H1 (cell line): ENCODE results near the gene CTDP1. TPM values are rescaled to one million over a fixed set of nuclear protein-coding genes. Genes with fewer than 3 reads are reported as not detected.

Source experiments
- CEBPB ChIP-seq: IDR thresholded peaks from 2 replicates; pipeline ENCODE4 v1.6.1; 2012; ENCODE audit warnings: low read depth, low read length
- RXRA ChIP-seq: IDR thresholded peaks from 2 replicates; pipeline ENCODE4 v1.6.1; 2011; ENCODE audit warnings: low read depth, mild to moderate bottlenecking, low read length, moderate library complexity; ENCODE audit not compliant: insufficient read depth
- polyA plus RNA-seq, 7 experiments: library from polyadenylated mRNA; depleted of rRNA in 3 of 7; stranded (reverse) in 5 of 7; unstranded in 2 of 7; fragments of >200 nt in 5 of 7; fragments of 200-250 nt in 2 of 7; gene quantifications; 1 replicate in 5 of 7; 2 replicates in 1 of 7; 4 replicates in 1 of 7; pipeline versions ENCODE4 v1.2.1 to v1.2.3, GENCODE V29; 2011 to 2013; ENCODE audit warnings: missing spikeins in 2 of 7, mixed read lengths in 2 of 7
- total RNA-seq: library from RNA; stranded (reverse); fragmentation: NEBNext Ultra II Directional; extraction: Animal tissue kit (Norgen Biotek cat#: 25700); gene quantifications from 2 replicates; pipeline ENCODE4 v1.2.1, GENCODE V29; 2021

Gene CTDP1
- total and polyA plus RNA-seq, 2 of the 8 experiments (the other 6 are each of a cell fraction or from before 2014, with no cell fraction given), result 16.6 to 37.0 TPM

DNA sequence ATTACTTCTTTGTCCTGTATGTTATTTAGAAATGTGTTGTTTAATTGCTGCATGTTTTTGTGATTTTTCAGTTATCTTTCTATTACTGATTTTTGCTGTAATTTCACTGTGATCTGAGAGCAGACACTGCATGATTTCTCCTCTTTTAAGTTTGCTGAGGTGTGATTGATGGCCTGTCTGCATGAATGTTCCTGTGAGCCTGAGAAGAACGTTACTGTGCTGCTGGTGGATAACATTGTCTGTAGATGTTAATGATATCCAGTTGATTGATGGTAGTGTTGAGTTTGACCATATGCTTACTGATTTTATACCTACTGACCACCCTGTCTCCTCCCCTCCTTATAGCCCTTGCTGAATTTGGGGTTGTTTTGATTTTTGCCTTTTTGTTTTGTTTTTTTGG is 80.7 kb downstream of the CTDP1 start (continued):
- no peak for TF ChIP-seq CEBPB
- no peak for TF ChIP-seq RXRA
